Measurements from ENCODE around the gene G0S2. TPM values are rescaled to one million over a fixed set of nuclear protein-coding genes. Genes with fewer than 3 reads are reported as not detected.

G0S2 gene
- total and polyA plus RNA-seq, 9 of the 15 experiments (the other 6 are each of a cell fraction or from before 2014, with no cell fraction given) = 0.18 to 65.6 (median 11.4) TPM

DNA sequence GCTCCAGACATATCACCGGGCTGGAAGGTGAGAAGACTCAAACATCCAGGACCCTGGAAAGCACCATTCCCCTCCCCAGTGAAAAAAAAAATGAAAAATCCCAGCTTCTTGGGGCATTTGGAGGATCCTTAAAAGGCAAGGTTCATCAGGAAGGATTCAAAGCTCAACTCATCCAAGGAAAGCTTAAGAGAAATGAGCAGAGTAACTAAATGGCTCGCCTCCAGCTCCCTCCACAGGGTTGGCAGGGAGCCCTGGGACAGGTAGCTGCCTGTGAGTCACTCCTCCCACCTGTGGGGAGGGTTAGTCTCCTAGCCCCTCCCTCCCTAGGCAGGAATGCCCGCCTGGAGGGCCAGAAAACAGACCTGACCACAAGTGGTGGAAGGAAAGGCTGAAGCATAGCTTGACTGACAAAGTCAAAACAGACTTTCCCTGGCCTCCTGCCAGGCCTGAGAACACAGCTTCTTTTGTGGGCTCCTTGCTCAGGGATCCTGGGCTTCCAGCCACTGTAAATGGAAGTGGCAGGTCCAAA lies 22.3 kb upstream of the G0S2 start (continued):
- TF ChIP-seq, protein P1, sequence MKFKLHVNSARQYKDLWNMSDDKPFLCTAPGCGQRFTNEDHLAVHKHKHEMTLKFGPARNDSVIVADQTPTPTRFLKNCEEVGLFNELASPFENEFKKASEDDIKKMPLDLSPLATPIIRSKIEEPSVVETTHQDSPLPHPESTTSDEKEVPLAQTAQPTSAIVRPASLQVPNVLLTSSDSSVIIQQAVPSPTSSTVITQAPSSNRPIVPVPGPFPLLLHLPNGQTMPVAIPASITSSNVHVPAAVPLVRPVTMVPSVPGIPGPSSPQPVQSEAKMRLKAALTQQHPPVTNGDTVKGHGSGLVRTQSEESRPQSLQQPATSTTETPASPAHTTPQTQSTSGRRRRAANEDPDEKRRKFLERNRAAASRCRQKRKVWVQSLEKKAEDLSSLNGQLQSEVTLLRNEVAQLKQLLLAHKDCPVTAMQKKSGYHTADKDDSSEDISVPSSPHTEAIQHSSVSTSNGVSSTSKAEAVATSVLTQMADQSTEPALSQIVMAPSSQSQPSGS (CRISPR knock-in tag; IDR thresholded peaks at IDR 0.05) = no peak
- TF ChIP-seq, protein P2, sequence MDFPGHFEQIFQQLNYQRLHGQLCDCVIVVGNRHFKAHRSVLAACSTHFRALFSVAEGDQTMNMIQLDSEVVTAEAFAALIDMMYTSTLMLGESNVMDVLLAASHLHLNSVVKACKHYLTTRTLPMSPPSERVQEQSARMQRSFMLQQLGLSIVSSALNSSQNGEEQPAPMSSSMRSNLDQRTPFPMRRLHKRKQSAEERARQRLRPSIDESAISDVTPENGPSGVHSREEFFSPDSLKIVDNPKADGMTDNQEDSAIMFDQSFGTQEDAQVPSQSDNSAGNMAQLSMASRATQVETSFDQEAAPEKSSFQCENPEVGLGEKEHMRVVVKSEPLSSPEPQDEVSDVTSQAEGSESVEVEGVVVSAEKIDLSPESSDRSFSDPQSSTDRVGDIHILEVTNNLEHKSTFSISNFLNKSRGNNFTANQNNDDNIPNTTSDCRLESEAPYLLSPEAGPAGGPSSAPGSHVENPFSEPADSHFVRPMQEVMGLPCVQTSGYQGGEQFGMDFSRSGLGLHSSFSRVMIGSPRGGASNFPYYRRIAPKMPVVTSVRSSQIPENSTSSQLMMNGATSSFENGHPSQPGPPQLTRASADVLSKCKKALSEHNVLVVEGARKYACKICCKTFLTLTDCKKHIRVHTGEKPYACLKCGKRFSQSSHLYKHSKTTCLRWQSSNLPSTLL (IDR thresholded peaks at IDR 0.05) = no peak
- no peak for TF ChIP-seq ILK (tag; IDR thresholded peaks at IDR 0.05; ENCODE audit: borderline replicate concordance, low read depth)
- TF ChIP-seq WHSC1 (IDR thresholded peaks at IDR 0.05; ENCODE audit: low read length) = no peak
- no peak for TF ChIP-seq ZNF57 (CRISPR knock-in tag; IDR thresholded peaks at IDR 0.05)
- TF ChIP-seq, protein P3, sequence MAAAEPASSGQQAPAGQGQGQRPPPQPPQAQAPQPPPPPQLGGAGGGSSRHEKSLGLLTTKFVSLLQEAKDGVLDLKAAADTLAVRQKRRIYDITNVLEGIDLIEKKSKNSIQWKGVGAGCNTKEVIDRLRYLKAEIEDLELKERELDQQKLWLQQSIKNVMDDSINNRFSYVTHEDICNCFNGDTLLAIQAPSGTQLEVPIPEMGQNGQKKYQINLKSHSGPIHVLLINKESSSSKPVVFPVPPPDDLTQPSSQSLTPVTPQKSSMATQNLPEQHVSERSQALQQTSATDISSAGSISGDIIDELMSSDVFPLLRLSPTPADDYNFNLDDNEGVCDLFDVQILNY (CRISPR knock-in tag; IDR thresholded peaks at IDR 0.05) = no peak
- no peak for TF ChIP-seq HSF4 (CRISPR knock-in tag; IDR thresholded peaks at IDR 0.05; ENCODE audit: borderline replicate concordance)
- no peak for TF ChIP-seq TAF7 (tag; IDR thresholded peaks at IDR 0.05)
- TF ChIP-seq SMC3 (conservative IDR thresholded peaks at IDR 0.05; ENCODE audit: insufficient read depth, low read depth, low read length) = no peak
- TF ChIP-seq, protein P4, sequence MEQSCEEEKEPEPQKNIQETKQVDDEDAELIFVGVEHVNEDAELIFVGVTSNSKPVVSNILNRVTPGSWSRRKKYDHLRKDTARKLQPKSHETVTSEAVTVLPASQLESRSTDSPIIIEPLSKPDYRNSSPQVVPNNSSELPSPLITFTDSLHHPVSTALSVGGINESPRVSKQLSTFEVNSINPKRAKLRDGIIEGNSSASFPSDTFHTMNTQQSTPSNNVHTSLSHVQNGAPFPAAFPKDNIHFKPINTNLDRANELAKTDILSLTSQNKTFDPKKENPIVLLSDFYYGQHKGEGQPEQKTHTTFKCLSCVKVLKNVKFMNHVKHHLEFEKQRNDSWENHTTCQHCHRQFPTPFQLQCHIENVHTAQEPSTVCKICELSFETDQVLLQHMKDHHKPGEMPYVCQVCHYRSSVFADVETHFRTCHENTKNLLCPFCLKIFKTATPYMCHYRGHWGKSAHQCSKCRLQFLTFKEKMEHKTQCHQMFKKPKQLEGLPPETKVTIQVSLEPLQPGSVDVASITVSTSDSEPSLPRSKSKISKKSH (CRISPR knock-in tag; IDR thresholded peaks at IDR 0.05) = no peak
- peak; percentile 43; the same call in 1 of the 2 replicates for TF ChIP-seq JUN (IDR thresholded peaks at IDR 0.05; ENCODE audit: borderline replicate concordance, low read depth, low read length)
- TF ChIP-seq JUN (CRISPR knock-in tag; IDR thresholded peaks at IDR 0.05; ENCODE audit: borderline replicate concordance) = no peak
- TF ChIP-seq ZNF175 (CRISPR knock-in tag; IDR thresholded peaks at IDR 0.05; ENCODE audit: low read depth) = no peak
- TF ChIP-seq PCBP2 (IDR thresholded peaks at IDR 0.05; ENCODE audit: low read depth, low read length, poor library complexity, severe bottlenecking) = no peak
- no peak for TF ChIP-seq NUFIP1 (IDR thresholded peaks at IDR 0.05; ENCODE audit: partially characterized antibody)
- no peak for TF ChIP-seq TRIM24 (IDR thresholded peaks at IDR 0.05)
- no peak for TF ChIP-seq STAG1 (CRISPR knock-in tag; IDR thresholded peaks at IDR 0.05; ENCODE audit: borderline replicate concordance)
- TF ChIP-seq, protein P5, sequence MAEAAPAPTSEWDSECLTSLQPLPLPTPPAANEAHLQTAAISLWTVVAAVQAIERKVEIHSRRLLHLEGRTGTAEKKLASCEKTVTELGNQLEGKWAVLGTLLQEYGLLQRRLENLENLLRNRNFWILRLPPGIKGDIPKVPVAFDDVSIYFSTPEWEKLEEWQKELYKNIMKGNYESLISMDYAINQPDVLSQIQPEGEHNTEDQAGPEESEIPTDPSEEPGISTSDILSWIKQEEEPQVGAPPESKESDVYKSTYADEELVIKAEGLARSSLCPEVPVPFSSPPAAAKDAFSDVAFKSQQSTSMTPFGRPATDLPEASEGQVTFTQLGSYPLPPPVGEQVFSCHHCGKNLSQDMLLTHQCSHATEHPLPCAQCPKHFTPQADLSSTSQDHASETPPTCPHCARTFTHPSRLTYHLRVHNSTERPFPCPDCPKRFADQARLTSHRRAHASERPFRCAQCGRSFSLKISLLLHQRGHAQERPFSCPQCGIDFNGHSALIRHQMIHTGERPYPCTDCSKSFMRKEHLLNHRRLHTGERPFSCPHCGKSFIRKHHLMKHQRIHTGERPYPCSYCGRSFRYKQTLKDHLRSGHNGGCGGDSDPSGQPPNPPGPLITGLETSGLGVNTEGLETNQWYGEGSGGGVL (CRISPR knock-in tag; IDR thresholded peaks at IDR 0.05) = no peak
- no peak for TF ChIP-seq FOXP1 (CRISPR knock-in tag; IDR thresholded peaks at IDR 0.05)
- TF ChIP-seq MCM7 (IDR thresholded peaks at IDR 0.05) = no peak
- peak; percentile 26; the same call in 1 of the 2 replicates for TF ChIP-seq TEAD4 (IDR thresholded peaks at IDR 0.05; ENCODE audit: low read length)
- no peak for TF ChIP-seq TEAD4 (CRISPR knock-in tag; IDR thresholded peaks at IDR 0.05; ENCODE audit: borderline replicate concordance)
- TF ChIP-seq DPF2 (IDR thresholded peaks at IDR 0.05) = no peak

Measured in K562 (cell line).